ENCODE data around the gene IRX2.

The IRX2 gene

DNA sequence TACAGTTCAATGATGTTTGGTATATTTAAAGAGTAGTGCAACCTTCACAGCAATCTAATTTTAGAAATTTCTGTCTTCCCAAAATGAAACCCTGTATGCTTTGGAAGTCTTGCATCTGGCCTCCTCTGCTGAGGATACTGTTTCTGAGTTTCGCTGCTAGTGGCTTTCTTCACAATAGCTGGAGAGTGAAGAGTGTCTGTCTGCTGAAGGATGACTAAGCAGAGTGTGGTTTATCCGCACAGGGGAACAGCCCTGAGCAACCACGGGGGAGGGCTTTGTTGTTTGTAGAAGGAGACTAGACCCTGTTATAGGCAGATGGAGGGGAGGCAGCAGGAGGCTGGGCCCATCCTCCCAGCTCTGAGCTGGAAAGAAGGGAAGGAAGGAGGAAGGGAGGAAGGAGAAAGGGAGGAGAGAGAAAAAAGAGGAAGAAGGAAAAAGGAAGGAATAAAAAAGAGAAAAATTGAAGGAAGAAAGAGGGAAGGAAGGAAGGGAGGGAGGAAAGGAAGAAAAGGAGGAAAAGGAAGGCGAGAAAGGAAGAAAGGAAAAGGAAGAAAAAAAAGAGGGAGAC is 10.5 kb upstream of the IRX2 start:
- H3K27me3 Mint-ChIP-seq = peaks cover 2% of the 10 kb centered on the region
- H3K36me3 Mint-ChIP-seq = no peaks in the 10 kb centered on the region
- peaks cover 1% of the 10 kb centered on the region for H3K9me3 Mint-ChIP-seq
- H3K4me3 Mint-ChIP-seq = no peak overlapping the region
- ATAC-seq (ENCODE audit: low read depth) (no peak), DNase-seq (ENCODE audit: low spot score in 2 of 2) (no peak)
- no peaks in the 10 kb centered on the region for H3K4me1 Mint-ChIP-seq
- no peak overlapping the region for H3K27ac Mint-ChIP-seq

DNA sequence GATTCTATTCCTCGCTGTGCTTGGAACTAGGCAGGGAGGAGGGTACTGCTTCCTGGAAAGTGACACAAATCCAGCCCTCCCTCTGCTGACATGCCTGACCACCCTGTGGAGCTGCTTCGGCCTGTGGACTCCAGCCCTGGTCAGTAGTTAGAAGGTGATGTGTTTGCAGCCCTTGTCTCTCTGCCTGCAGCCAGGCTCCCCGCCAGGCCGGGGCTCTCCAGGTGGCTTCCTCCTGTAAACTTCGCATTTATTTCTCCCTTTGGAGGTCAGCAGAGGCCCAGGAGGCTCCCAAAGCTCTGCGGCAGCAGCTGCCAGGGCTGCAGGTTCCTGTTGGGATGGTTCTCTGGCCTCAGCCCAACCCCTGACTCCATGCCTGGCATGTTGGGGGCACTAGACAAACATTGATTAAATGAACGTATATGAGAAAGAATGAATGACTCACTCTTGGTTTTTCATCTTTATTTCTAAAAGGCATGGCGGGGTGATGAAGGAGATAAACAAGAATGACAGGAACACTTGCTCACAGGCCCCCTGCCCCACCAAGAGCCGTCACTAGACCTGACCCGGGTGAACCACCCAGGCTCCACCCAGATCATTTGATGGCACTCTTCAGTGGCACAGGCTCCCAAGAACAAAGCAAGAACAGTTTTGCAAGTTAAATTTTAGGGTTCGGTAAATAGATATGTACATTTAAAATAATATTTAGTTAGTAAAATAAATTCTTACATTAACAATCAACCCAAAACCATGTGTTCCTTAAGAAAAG is 8.4 kb upstream of the IRX2 start:
- H3K9me3 Mint-ChIP-seq = peaks cover 3% of the 10 kb centered on the region
- no peak overlapping the region for H3K4me3 Mint-ChIP-seq
- ATAC-seq (ENCODE audit: low read depth) (no peak), DNase-seq (ENCODE audit: low spot score in 2 of 2) (no peak)
- H3K4me1 Mint-ChIP-seq = peaks cover 3% of the 10 kb centered on the region
- H3K27ac Mint-ChIP-seq = no peak overlapping the region
- peaks cover 2% of the 10 kb centered on the region for H3K36me3 Mint-ChIP-seq
- H3K27me3 Mint-ChIP-seq = peaks cover 5% of the 10 kb centered on the region

DNA sequence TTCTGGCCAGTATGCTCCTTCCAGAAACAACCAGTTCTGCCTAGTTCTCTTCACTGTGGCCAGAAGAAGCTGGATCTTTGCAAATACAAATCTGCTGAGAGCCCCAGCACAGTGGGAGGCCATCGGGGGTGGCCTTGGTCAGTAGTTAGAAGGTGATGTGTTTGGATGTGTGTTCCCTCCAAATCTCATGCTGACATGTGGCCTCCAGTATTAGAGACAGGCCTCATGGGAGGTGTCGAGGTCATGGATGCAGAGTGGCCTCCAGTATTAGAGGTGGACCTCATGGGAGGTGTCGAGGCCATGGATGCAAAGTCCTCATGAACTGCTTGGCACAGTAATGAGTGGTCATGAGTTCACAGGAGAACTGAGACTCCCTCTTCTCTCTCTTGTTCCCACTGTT is 7.6 kb upstream of the IRX2 start:
- Mint-ChIP-seq H3K36me3 (peaks cover 2% of the 10 kb centered on the region), H3K4me3 (no peak overlapping the region), H3K27ac (no peak overlapping the region), H3K4me1 (peaks cover 3% of the 10 kb centered on the region), H3K27me3 (peaks cover 7% of the 10 kb centered on the region), H3K9me3 (peaks cover 3% of the 10 kb centered on the region)
- DNase-seq (ENCODE audit: low spot score in 2 of 2) (no peak), ATAC-seq (ENCODE audit: low read depth) (no peak)

DNA sequence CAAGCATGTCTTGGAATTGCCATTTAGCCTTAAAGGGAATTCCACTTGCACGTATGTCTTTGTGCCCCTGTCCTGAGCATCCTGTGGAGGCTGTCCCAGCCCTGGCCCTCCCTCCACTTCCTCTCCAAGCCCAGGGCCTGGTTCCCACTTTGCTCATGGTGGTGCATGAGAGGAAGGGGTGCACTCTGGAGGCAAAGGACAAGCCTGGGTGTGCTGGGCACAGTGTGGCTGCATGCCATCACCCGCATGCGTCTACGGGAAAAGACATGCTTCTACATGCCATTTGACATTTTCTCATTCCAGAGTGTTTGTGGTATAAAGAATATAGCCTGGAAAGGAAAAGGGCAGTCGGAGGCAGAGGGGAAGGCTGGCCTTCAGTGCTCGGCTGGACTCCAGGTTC is 7.2 kb upstream of the IRX2 start:
- DNase-seq (ENCODE audit: low spot score in 2 of 2) (no peak), ATAC-seq (ENCODE audit: low read depth) (no peak)
- Mint-ChIP-seq H3K36me3 (peaks cover 2% of the 10 kb centered on the region), H3K27ac (no peak overlapping the region), H3K27me3 (peaks cover 8% of the 10 kb centered on the region), H3K9me3 (peaks cover 3% of the 10 kb centered on the region), H3K4me3 (no peak overlapping the region), H3K4me1 (peaks cover 3% of the 10 kb centered on the region)

DNA sequence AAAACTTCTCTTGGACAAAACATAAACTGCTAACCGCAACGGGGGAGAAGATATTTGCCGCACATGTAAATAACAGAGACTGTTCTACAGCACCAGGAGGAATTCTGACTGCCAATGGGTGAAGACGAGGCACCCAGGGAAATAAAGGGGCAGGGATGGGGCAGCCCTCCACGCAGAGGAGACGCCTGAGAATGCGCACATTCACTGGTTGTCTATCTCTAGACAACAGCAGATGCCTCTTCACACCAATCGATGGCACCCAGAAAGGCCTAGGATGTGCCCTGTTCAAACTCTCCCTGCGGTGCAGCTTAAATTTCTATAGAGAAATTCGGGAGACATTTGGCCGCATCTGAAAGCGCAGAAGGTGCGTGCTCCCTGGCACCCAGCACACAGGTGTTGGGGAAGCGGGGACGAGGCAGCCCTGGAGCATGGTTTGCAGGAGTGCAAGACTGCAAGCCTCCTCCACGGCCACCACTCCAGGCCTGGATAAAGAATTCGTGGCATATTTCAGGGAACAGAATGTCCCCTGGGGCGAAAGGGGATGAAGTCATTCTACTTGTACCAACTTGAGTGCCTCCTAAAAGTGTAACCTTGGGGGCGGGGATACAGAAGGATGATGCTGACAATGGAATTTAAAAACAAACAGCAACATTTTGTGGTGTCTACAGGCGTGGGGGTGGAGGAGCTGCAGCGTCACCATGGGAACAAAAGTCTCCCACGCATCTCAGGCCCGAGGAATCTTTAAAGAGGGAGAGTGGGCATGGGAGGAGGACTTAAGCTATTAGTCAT is 6.3 kb upstream of the IRX2 start:
- Mint-ChIP-seq H3K36me3 (peaks cover 2% of the 10 kb centered on the region), H3K9me3 (peaks cover 3% of the 10 kb centered on the region), H3K27me3 (peaks cover 10% of the 10 kb centered on the region), H3K27ac (no peak overlapping the region), H3K4me1 (peaks cover 3% of the 10 kb centered on the region), H3K4me3 (no peak overlapping the region)
- no peak for ATAC-seq (ENCODE audit: low read depth)
- DNase-seq (ENCODE audit: low spot score in 2 of 2) = no peak

DNA sequence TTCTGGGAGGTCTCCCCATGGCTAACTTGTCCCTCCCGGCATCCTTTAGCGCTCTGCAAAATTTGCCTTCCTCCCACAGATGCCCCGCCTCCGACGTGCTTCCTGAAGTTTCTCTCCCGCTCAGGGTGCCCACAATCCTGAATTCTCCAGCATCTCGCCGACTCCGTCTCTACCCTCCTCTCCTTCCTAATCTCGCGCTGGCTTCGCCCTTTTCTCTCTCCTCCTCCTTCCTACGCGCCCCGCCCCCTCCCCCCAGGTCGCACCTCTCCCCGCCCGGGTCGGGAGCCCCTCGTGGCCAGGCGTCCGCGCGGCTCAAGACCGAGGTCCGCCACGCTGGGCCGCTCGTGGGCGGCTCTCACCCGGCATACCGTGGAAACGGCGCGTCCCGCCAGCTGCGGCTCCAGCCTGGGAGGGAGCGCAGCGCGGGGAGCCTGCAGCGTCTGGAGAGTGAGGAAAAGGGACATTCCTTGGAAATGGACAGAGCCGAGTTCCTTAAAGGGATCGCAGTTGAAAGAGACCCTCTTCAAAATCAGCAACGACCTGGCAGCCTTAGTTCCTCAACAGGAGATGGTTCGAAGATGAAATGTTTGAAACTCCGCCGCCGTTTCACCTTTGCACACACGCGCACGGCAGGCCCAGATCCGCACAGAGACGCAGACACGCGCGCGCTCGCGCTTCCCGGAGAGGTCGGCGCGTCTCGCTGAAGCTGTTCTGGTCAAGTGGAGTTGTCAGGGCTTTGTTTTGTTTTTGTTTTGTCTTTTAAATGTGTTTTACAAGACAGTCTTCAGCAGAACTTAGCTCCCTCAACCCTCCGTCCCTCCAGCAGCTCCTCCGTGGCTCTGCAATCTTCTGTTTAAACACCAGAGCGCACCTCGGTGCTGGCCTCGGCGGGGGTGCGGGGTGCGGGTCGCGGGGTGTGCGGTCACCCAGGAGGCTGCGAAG is 5.0 kb upstream of the IRX2 start:
- Mint-ChIP-seq H3K4me3 (peak overlapping the region; percentile 37), H3K36me3 (peaks cover 2% of the 10 kb centered on the region), H3K4me1 (peaks cover 3% of the 10 kb centered on the region), H3K27ac (no peak overlapping the region), H3K27me3 (peaks cover 10% of the 10 kb centered on the region), H3K9me3 (peaks cover 3% of the 10 kb centered on the region)
- DNase-seq (ENCODE audit: low spot score in 2 of 2) (no peak), ATAC-seq (ENCODE audit: low read depth) (no peak)

DNA sequence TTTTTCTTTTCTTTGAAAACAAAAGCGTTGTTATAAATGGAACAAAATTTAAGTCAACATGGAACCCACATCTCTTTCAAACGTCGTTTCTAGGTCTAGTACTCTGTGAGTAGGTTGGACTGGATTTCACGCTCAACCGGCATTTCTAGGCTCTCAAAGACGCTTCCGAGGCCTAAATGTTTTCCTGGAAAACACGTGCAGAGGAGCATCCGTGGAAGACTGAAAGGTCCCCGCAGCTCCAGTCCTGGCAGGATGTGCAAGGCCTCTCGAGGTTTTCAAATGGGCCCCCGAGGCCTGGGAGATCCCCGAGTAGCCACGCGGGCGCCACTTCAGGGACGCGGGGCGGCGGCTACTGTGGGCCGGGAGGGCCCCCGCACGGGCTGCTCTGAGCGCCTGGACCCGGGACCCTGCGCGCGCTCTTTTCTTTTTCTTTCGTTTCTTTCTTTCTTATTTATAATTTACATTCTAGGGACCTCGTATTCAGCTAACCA is 4.2 kb upstream of the IRX2 start:
- DNase-seq (ENCODE audit: low spot score in 2 of 2) (no peak), ATAC-seq (ENCODE audit: low read depth) (no peak)
- peaks cover 3% of the 10 kb centered on the region for H3K9me3 Mint-ChIP-seq
- peaks cover 3% of the 10 kb centered on the region for H3K4me1 Mint-ChIP-seq
- H3K27me3 Mint-ChIP-seq = peaks cover 10% of the 10 kb centered on the region
- H3K4me3 Mint-ChIP-seq = no peak overlapping the region
- peaks cover 2% of the 10 kb centered on the region for H3K36me3 Mint-ChIP-seq
- H3K27ac Mint-ChIP-seq = no peak overlapping the region

DNA sequence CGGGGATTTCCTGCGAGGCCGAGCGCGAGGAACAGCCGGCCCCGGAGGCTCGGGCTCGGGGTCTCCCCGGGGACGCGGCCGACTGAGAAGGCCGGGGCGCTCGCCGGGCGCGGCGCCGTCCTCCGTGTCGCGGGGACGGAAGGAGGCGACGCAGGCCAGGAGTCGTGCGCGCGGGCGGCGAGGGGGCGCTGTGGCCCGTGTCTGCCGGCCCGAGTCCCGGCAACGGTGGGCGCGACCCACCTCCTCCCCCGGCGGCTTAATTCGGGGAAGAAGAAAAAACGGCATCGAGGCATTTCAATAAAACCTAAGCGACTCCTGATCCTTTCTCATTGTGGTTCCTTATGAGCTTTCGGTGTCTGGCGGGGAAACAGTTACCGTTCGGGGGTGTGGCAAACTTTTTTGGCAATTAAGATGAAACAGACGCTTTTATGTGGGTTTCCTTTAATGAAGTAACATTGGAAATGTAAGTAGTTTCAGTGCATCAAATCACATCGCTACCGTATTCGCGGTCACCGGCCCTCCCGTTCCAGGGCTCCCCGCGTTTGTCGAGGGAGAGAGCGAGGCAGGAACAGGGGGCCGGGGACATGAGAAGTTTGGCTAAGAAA is 3.7 kb upstream of the IRX2 start:
- Mint-ChIP-seq H3K4me3 (no peak overlapping the region), H3K27ac (no peak overlapping the region), H3K4me1 (peaks cover 3% of the 10 kb centered on the region), H3K27me3 (peaks cover 10% of the 10 kb centered on the region), H3K9me3 (peaks cover 3% of the 10 kb centered on the region), H3K36me3 (peaks cover 2% of the 10 kb centered on the region)
- ATAC-seq (ENCODE audit: low read depth) = no peak
- DNase-seq (ENCODE audit: low spot score in 2 of 2) = no peak

DNA sequence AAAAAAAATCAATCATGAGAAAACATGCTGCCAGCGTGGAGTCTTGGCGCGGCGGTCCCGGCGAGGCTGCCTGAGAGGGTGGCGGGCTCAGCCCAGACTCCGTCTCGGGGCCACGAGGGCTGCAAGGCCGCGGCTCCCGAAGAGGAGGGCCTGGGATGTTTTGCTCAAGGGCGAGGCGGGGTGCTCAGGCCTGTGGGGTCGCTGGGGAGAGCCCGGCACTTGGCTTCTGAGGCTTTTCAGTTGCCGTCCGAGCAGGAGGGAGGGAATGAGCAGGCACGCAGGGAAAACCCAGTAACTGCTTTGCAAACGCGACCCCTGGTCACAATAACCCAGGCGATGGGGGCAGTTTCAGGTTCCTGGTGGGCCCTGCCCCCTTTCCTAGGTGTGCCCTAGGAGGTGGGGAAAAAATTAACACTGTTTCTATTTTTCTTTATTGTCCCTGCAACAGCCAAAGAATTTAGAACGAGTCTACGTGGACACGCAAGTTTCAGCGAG is 3.2 kb upstream of the IRX2 start:
- H3K27ac Mint-ChIP-seq = no peak overlapping the region
- H3K9me3 Mint-ChIP-seq = peaks cover 3% of the 10 kb centered on the region
- H3K4me3 Mint-ChIP-seq = no peak overlapping the region

DNA sequence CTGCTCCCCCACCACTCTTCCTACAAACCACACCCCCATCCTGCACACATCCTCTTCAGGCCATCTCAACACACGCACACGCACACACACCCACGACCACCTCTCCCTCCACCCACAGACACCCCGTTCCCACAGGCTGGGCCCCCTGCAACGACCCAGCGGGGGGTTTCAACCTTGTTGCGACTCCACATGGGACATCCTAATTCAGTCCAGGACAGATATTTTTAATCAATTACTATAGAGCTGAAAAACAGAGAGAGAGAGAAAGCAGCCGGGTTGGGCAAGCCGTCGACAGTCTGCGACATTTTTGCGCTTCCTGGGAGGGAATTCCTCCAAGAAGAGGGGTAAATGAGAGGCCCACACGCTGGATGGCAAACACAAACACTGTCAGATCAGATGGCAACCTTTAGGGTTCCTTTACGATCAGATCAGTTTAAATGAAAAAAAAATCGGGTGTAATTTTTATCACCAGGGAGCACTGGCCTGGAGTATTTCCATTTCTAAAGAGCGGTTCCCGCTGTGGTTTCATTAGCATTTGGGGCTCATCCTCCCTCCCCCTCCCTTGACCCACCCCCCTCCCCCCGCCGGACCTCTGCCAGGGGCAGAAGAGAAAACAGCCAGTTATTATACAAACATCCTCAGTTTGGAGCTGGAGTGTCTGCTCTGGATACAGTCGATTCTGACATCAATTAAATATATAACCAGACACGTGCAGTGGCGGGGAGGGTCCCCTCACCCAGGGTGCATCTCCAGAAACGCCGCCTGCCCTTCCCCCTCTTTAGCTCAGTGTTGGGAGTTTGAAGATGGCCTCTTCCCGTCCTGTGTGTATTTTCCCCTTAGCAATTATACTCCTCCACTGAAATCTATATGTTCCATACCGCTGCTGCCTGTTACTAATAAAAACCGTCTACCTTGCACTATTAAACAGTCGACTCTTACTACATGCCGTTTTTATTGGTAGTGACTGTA is 2.3 kb upstream of the IRX2 start:
- DNase-seq (ENCODE audit: low spot score in 2 of 2) = no peak
- no peak overlapping the region for H3K4me3 Mint-ChIP-seq
- peaks cover 5% of the 10 kb centered on the region for H3K4me1 Mint-ChIP-seq
- peaks cover 16% of the 10 kb centered on the region for H3K27me3 Mint-ChIP-seq
- ATAC-seq (ENCODE audit: low read depth) = no peak
- H3K36me3 Mint-ChIP-seq = peaks cover 4% of the 10 kb centered on the region
- H3K27ac Mint-ChIP-seq = no peak overlapping the region
- H3K9me3 Mint-ChIP-seq = peaks cover 3% of the 10 kb centered on the region

More for the DNA sequence above, 3.2 kb upstream of the IRX2 start:
- Mint-ChIP-seq H3K4me1 (peaks cover 3% of the 10 kb centered on the region), H3K36me3 (peaks cover 2% of the 10 kb centered on the region), H3K27me3 (peaks cover 13% of the 10 kb centered on the region)
- no peak for ATAC-seq (ENCODE audit: low read depth)
- DNase-seq (ENCODE audit: low spot score in 2 of 2) = no peak

DNA sequence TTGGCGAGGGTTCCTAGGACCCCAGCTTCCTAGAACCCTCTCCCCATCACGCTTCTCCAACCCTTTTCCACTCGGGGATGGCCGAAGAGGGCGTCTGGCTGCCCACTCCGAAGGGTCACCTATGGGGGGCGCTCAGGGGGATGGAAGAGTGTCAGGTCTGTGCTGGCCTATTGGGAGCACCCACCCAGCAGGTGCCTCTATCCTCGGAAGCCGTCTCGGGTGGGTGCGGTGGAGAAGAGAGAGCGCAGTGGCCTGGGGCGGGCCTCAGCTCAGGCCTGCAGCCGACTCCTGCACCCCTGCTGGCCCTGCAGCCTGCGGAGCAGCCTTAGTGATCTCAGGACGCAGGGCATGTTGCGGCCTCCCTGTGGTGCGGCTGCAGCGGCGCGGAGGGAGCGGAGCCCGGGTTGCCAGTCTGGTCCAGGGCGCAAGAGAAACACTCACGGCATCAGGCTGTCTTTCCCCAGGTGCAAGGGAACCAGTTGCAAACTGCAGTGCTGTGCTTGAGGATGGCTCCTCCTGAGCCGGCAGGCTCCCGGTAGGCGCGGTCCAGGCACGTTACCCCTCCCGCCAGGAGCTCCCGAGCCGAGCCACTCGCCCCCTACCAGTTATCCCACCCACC is 1.5 kb upstream of the IRX2 start:
- Mint-ChIP-seq H3K4me1 (peaks cover 5% of the 10 kb centered on the region), H3K9me3 (peaks cover 3% of the 10 kb centered on the region), H3K27me3 (peaks cover 15% of the 10 kb centered on the region), H3K27ac (no peak overlapping the region), H3K36me3 (peaks cover 4% of the 10 kb centered on the region), H3K4me3 (no peak overlapping the region)
- DNase-seq (ENCODE audit: low spot score in 2 of 2) (no peak), ATAC-seq (ENCODE audit: low read depth) (no peak)
